ENCODE measurements around the gene TAGLN.

The TAGLN gene

GRCh38 chr11:117217141-117218084, 18.2 kb downstream of the TAGLN start:
- DNase-seq: no peak

GRCh38 chr11:117218133-117218915, 19.2 kb downstream of the TAGLN start:
- DNase-seq: no peak

- DNase-seq: no peak
These were observed 19.8 kb downstream of the TAGLN start for GRCh38 chr11:117219001-117219400.

- no peak for DNase-seq
These were observed 20.3 kb downstream of the TAGLN start for GRCh38 chr11:117219455-117219854.

GRCh38 chr11:117219995-117220394, 20.8 kb downstream of the TAGLN start:
- no peak for DNase-seq

GRCh38 chr11:117220568-117220967, 21.4 kb downstream of the TAGLN start:
- DNase-seq: no peak

GRCh38 chr11:117220999-117221774, 22.0 kb downstream of the TAGLN start:
- DNase-seq: no peak

- DNase-seq: no peak
These were observed 22.8 kb downstream of the TAGLN start for GRCh38 chr11:117221775-117222517.

- DNase-seq: no peak
These were observed 24.0 kb downstream of the TAGLN start for GRCh38 chr11:117222991-117223740.

- no peak for DNase-seq
These were observed 24.8 kb downstream of the TAGLN start for GRCh38 chr11:117223741-117224689.

- DNase-seq: no peak
These were observed 26.5 kb downstream of the TAGLN start for GRCh38 chr11:117225553-117226170.

GRCh38 chr11:117226388-117227385, 27.5 kb downstream of the TAGLN start:
- peak; percentile 74 to 77 for DNase-seq

- DNase-seq: no peak
These were observed 28.9 kb downstream of the TAGLN start for GRCh38 chr11:117228091-117228490.

GRCh38 chr11:117229411-117229810, 30.2 kb downstream of the TAGLN start:
- DNase-seq: no peak

- no peak for DNase-seq
These were observed 30.7 kb downstream of the TAGLN start for GRCh38 chr11:117229931-117230285.

GRCh38 chr11:117230286-117230961, 31.3 kb downstream of the TAGLN start:
- DNase-seq: no peak

GRCh38 chr11:117230999-117231841, 32.0 kb downstream of the TAGLN start:
- DNase-seq: peak in 1 of 2 experiments; percentile 1

Measured in AML-193 (cell line).